Fibroblast of skin of scalp (primary cell): Measurements from ENCODE around the gene SECTM1.

Experiments used
- DNase-seq: peaks from one replicate; pipeline ENCODE4 v3.0.0-alpha.2; 2013

The SECTM1 gene

DNA sequence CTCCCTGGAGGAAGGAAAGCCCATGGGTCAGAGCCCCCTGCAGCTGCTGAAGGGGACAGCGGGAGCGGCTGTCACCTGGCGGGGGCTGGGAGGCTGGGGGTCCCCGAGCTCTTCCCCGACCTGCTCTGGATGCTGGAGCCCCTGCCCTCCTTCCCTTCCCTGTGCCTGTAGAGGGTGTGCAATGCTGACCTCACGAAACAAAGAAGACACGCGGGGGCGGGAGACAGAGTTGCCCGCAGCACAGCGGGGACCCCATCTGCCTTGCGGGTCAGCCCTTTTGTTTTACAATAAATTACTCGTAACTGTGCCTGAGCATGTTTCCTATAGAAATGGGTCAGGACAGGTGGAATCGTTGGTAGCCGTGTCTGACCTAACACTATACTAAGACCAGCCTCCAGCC is 6.3 kb downstream of the SECTM1 start:
- DNase-seq, result no peak

DNA sequence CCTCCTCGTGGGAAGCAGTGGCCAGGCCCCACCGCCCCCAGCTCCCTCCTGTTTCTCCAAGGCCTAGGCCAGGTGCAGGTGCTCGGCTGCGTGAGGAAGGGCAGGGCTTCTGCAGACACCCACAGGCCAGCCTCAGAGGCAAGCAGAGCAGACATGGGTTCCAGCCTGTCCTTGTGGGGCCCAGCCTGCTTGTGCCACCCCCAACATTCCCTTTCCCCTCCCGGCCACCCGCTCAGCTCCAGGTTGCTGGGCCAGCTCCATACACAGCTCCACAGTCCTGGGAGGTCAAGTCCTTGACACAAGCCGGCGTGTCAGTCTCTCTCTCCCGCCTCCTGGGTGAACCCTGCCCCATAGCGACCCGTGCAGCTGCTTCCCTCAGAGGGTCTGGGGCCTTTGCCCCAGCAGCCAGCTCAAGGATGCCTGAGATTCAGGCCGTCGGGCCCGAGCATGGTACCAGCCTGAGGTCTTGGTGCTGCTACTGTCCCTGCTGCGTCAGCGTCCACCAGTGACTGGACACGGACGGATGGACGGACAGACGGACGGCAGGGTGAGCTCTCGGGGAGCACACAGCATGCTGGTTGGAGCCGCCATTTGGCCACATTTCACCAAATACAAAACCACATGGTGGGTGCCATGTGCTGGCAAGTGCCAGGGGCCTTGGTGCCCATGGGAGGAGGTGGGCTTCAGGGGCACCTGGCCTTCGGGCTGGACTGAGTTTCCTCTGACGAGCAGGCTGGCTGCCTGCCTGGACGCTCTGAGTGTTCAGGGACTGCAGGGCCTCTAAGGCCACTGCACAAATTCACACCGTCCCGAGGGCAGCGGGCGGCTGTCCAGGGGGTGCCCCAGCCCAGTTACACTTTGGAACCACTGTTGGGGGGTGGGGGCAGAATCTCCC is 8.0 kb downstream of the SECTM1 start:
- DNase-seq, result no peak

DNA sequence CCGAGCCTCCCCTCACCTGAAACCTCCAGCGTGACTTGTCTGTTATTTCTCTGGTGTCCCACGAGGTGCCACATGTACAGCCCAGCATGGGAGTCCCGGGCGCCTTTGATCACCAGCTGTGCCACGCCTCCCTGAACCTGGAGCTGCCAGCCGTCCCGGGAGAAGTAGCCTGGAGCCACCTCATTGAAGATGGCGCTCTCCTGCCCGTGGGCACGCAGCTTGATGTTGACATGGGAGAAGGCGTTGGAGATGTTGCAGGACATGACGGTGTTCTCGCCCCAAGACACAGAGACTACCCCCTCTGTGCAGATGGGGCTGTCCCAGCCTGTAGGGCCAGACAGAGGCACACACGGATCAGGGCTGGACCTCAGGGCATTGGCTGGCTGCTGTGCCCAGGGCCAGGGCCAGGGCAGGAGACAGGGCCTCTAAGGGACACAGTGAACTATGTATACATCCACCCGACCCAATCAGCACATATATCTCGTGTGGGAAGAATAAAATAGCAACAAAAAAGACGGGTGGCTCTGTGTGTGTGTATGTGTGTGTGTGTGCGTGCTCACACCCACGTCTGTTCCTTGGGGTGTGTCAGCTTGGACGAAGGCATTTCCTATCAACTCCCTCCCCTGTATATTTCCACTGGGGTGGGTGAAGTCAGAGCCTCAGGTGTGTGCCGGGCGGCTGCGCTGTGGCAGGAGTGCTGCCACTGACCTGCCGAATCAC is 8.8 kb downstream of the SECTM1 start:
- no peak for DNase-seq

DNA sequence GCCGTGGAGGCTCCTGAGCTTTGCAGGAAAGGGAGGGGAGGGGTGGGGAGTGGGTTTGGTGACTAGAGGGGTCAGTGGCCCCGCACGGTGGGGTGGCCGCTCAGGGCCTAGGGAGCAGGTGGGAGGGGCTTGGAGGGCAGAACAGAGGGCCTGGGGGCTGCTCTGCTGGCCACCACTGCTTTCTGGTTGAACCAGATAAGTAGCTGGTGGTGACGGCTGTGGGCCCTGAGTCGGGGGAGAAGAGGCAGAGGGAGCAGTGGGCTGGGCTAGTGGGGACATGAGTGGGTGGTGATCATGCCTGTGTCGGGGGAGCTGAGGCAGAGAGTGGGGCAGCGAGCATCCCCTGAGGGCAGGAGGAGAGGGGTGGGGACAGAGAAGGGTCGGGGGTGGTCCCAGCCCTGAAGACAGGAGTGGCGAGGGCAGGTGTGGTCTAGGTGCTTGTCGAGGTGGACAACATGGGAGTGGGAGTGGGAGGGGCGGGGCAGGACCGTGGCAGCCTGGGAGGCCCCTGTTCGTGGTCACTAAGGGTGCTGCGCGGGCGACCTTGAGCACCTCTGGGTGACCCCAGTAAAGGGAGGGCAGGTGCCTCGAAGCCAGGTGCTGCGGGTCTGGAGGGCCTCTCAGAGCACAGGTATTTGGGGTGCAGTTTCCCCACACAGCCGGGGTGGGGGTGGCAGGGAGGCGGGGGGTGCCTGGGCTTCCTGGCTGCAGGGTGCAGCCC is 9.9 kb downstream of the SECTM1 start:
- no peak for DNase-seq

DNA sequence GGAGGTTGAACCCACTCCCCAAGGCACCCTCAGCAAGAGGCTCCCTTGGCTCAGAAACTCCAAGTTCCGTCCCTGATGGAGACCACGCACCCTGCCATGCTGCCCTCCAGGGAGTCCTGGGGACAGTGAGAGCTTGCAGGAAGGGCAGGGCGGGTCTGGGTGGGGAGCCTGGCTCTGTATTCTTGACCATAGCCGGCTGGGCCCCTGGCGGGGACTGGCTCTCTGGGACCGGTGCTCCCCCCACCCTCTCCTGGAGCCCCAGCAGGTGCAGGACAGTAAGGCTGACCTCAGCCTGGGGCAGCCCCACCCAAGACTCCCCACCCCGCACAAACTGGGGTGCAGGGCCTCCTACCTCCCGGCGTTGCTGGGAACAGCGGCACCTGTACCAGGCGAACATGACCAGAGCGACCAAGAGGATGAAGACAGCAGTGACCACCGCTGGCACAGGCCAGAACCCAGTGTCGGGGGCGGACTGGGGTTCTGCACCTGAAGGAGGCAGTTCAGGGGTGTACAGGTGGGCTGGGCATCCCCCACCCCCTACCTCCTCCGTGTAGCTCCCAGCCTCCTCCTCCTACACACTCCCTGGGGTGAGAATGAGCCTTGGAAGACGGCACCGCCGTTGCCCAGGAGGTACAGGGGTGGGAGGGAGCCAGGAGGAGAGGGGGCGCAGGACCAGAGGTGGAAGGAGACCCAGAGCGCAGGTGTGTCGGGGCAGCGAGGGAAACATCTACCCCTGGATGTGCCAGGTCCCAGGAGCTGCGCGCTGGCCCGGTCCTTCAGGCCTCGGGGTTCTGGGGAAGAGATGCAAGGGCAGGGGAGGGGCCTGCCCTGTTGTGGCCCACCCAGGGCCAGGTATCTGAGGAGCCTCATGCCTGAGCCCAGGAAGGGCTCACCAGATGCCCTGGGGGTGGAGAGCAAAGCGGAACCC is 10.8 kb downstream of the SECTM1 start:
- DNase-seq, result no peak

DNA sequence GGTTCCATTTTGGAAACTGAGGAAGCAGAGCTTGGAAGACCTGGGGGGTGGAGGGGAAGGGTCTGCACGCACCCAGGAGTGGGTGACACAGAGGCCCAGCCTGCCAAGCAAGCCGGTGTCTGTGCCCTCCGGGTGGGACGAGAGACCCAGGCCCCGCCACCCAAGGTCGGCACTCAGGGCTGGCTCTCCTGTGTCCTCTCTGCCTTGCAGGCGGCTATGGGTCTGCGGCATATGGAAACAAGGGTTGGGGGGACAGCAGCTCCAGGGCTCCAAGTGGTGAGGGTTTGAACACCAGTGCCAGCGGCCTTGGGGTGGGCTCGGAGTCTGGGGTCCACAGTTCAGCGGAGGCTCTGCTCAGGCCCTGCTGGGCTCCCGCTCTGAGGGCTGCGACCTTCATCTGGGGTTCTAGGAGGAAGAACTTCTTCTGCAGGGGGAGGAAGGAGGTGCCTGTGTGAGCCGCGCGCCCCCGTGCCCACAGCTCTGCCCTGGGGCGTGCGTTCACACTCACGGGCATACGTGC is 11.6 kb downstream of the SECTM1 start:
- DNase-seq, result no peak

DNA sequence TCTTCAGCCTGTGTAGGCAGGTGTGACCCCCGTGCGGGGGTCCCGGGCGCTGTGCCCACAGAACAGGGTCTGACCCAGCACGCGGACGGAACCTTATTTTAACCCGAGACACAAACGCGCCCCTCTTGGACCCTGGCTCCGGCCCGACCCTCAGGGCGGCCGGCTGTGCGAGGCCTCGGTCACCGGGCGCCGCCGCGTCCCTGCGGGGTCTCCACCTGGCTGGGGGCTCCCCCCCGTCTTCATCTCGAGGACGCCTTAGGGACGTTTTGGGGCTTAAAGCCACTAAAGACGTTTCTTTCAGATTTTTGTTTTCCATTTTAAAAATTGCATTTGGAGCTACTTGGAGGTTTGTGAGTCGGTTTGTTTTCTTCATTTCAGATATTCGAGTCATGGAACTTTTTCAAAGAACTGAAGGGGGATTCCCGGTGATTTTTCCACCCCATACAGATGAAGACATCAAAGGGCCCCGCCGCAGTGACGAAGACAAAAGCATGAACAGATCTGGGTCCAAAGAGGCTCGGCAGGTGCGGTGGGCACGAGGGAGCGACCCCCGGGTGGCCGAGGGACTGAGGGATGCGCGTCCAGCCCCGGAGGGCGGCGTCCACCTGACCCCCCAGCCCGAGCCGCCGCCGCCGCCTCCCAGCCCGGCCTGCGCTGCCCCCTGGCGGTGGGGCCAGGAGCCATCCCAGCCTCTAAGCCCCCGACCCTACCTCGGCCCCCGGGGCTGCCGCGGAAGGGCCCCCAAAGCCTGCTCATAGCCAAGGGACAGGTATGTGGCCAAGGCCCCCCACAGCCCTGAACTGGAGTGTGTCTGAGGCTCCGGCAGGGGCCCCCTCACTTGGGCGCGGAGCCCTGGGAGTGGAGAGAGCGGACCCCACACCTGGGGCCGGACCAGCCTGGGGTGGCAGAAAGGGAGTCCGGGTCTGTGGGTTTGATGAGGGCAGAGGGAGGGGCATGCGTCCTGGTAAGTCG is 12.3 kb downstream of the SECTM1 start:
- DNase-seq, result no peak

DNA sequence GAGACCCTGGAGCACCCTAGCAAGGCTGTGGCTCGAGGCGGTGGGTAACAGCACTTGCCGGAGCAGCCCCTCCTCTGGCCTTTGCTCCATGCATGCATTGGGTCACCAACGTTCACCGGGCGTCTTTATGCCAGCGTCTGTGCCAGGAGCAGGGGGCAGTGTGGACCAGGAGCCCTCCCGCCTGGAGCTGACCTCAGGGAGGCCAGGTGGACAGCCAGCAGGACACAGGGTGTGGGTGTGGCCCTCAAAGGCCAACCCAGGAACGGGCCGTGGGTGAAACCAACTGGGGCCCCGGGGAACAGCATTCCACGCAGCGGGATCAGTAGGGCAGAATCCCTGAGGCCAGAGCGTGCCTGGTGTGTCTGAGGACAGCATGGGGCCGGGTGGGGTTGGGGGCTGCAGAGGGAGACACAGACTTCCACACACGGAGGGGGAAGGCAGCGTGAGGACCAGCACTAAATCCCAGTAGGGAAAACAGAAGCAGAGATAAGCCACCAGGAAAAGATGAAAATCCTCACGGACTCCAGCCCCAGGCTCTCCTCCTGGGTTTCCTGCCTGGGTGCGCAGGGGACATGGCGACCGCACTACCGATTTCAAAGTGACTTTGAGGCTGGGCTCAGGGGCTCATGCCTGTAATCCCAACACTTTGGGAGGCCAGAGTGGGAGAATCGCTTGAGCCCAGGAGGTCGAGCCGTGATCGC is 13.3 kb downstream of the SECTM1 start:
- no peak for DNase-seq

DNA sequence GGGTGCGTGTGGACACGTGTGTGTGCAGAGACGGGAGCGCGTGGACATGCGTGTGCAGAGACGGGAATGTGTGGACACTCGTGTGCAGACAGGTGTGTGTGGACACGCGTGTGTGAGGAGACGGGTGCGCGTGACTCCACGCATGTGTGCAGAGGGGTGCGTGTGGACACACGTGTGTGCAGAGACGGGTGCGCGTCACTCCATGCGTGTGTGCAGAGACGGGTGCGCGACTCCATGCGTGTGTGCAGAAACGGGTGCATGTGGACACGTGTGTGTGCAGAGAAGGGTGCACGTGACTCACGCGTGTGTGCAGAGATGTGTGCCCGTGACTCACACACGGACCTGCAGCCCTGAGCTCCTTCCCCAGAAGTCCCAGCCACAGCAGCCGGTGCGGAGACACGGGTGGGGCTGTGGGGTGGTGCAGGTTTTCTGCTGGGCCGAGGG is 13.9 kb downstream of the SECTM1 start:
- no peak for DNase-seq

DNA sequence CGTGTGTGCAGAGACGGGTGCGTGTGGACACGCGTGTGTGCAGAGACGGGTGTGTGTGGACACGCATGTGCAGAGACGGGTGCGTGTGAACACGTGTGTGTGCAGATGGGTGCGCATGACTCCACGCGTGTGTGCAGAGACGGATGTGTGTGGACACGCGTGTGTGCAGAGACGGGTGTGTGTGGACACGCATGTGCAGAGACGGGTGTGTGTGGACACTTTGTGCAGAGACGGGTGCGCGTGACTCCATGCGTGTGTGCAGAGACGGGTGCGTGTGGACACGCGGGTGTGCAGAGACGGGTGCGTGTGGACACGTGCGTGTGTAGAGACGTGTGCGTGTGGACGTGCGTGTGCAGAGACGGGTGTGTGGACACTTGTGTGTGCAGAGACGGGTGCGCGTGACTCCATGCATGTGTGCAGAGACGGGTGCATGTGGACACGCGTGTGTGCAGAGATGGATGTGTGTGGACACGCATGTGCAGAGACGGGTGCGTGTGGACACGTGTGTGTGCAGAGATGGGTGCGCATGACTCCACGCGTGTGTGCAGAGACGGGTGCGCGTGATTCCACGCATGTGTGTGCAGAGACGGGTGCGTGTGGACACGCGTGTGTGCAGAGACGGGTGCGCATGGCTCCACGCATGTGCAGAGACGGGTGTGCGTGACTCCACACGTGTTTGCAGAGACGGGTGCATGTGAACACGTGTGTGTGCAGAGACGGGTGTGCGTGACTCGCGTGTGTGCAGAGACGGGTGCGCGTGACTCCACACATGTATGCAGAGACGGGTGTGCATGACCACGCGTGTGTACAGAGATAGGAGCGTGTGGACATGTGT is 14.6 kb downstream of the SECTM1 start:
- no peak for DNase-seq

DNA sequence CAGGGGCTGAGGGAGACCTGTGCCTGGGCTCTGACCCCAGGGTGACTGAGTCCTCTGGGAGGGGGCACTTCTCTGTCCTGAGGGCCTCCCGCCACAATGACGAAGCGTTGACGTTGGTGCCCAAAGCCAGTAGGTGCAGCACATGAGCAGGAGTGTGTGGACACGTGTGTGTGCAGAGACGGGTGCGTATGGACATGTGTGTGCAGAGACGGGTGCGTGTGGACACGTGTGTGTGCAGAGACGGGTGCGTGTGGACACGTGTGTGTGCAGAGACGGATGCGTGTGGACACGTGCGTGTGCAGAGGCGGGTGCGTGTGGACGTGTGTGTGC is 15.4 kb downstream of the SECTM1 start:
- DNase-seq, result no peak

DNA sequence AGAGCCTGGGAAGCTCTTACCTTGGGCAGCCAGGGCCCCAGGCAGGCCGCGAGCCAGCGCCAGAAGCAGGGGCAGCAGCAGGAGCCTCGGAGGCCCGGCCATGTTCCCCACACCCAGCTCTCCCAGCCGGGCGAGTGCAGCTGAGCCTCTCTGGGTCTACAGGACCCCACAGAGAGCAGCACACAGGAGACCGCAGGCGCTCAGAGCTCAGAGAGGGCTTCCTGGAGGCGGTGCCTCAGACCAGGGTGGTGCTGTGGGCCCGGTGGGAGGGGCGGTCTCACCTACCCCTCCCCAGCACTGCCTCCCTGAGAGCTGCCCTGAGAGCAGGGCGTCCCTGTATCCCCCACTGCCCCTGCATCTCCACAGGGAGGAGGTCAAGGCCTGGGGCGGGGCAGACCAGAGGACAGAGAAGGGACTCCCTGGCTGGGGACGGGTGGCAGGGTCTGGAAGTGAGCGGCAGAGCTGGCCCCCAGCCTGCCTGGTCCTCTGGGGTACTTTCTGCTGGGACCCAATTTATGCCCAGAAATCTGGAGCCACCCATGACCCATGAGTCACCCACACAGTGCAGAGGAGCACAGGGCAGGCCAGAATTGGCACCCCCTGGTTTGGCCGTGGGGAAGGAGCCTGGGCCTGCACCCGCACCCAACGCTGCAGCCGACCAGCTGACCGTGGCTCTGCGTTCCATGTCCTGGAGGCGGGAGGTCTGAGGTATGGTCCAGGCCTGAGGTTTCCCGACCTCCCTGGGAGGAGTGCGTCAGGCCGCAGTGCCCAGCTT is 16.0 kb downstream of the SECTM1 start, which contains the start of gene CD7:
Gene CD7 (minus strand): TSS at position 215 of the 775 bp plus-strand sequence. CDS start 113 bp downstream, at position 102.
- no peak for DNase-seq

DNA sequence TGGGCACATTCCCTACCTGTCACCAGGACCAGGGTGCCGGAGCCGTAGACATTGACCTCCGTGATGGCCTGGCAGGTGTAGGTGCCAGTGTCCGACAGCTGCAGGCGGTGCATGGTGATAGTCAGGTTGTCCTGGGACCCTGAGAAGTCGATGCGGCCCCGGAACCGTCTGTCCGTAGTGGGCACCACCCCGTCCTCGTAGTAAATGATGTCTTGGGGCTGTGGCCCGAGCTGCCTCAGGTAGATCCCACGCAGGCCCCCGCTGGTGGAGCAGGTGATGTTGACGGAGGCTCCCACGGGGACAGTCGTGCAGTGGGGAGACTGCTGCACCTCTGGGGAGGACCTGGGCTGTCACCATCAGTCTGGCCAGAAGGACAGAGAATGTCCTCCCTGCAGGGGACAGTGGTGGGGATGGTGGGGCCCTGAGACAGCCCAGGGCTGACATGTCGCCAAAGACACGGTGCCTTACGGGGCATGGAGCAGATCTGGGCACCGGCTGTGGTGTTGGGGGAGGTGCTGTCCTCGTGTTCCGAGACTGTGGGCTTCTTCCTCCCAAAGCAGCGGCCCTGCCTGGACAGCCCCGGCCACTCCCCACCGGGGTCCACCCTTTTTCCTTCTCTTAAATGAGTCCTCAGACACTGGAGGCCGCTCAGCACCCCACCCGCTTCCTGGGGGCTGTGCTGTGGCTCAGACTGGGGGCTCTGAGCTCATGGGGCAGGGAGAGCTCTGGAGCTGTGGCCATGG is 16.7 kb downstream of the SECTM1 start:
- no peak for DNase-seq

DNA sequence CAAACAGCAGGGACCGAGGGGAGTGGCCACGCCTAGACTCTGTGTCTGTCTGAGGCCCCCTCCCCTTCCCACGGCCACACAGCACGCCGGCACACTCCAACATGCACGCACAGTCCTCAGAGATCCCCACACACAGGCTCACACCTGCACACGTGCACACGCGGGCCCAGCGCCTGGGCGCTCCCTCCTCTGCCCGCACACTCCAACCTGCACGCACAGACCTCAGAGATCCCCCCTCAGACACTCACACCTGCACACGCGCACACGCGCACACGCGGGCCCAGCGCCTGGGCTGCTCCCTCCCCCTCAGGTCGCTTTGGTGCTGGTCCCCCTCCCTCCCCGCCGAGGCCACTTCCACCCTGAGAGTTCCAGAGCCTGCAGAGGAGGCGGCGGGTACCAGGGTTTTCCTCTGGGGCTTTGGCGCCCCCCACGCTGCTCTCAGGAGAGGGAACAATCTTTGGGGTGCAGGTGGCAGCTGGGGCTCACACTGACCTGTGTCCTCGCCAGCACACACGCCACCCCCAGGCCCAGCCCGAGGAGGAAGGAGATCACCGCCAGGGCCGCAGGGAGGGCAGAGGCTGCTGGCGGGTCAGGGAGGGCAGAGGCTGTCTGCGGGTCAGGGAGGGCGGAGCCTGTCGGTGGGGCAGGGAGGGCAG is 17.7 kb downstream of the SECTM1 start:
- no peak for DNase-seq

DNA sequence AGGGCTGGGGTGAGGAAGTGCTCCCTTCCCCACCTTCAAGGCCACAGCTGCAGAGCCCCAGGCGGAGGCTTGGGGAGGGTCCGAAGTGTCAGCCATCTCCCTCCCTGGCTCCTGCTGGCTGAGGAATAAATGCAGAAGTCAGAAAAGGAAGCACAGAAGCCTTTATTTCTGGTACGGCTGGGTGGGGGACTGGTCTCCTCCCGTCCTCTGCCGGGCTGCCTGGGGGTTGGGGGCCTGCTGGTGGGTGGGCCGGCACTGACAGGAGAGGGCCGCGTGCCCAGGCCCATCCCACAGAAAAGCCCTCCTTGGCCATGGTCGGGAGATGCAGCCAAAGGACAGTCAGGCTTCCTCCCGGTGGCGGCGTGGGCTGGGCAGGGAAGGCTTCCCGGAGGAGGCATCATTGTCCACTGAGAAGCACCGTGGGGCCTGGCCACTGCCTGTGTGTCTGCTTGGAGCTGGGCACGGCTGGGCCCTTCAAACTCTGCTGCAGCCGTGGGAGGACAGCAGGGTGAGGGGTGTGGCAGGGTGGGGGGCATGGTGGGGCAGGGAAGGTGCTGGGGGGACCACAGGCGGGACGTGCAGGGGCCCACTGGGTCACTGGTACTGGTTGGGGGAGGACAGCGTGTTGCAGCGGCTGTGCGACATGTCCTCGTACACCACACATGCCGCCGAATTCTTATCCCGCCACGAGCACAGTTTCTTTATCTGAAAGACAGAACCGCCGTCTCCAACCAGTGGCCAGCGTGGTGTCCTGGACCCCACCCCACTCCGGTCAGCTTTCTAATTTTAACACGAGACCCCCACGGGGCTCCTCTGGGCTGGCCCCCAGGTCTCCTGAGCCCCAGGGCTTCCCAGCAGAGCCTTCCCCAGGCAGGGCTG is 18.6 kb downstream of the SECTM1 start:
- DNase-seq, result no peak
